ENCODE results near the gene CALB2.

CALB2 gene

DNA sequence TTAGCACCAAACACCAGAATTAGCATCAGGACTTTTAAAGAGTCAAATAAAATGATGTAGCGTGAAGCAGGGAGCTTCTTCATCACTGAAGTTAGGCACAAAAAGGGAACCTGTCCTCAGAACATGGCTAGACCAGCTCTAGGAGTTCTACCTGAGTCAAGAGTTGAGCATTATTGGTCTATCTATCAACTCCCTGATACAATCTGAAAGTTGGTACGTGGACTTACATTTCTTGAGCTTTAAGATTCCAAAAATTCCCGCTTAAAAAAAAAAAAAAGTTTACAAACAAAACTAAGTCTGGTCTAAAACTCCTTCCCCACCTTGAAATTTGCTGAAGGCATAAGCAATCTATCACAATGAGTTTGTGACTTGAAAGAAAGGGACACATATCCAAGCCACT lies 71.1 kb downstream of the CALB2 start:
- no peak for DNase-seq

DNA sequence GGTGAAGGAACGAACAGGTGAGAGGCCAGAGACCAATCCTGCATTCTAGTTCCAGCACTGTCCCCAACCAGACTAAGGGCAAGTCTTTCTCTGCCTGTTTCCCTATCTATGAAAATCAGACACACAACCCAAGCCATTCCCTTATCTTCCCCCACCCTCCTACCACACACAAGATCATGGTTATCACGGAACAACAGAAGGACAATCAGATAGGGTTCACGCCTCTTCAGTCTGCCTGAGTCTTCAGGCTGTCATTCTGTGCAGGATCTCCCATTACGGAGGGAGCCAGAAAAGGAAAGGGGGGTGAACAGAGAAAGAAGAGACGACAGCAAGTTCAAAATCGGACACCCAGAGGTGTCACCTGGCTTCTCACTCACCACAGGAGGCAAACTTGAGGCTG lies 72.2 kb downstream of the CALB2 start:
- no peak for DNase-seq

DNA sequence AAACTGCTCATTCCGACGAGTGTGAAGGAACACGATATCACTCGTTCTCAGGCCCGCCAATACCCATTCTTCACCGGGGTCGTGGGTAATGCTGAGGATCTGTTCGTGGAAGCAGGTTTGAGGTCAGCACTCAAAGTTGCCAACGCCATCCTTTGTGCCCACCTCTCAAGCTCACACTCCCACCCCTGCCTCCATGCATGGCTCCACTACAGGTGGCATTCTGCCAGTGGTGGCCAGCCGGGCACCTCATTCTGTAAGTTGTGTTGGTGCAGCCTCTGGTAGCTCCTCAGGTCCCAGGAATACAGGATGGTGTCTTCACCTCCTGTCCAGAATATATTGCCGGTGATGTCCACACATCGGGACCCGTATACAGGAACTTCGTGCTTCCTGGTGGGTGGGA lies 72.7 kb downstream of the CALB2 start:
- no peak for DNase-seq

DNA sequence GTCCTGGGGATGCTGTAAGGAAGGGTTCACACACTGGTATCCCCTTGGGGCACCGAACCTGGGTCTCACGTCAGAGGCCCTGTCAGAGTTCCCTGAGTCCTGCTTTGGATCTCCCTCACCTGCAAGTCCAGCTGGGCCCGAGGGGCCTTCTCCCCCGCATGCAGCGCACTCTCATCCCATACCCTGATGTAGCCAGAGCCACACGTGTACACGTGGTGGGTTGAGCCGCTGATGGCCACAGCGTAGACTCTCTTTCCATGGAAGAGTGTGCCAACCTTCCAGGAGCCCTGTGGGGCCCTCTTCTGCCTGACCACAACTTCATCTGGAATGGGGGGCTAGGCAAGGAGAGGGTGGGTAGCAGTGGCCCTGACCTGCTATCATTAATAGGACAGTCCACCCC lies 73.5 kb downstream of the CALB2 start:
- DNase-seq: no peak

DNA sequence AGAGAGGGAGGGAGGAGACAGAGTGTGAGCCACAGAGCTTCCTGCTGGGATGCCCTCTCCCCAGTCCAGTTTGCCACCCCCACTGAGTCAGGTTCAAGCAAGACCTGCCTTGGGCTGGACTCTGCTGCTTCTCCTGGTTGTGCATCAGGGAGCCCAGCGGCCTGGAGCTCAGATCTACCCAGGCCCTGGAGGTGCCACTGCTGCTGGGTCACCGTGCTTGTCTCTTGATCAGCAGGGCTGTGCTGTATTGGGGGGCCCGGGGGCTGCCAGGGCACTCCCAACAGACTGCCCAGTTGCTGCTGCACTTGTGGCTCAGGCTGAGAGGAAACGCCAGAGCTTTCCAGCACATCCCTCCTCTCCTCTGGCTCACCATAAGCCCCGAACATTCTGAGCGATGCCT lies 74.4 kb downstream of the CALB2 start:
- DNase-seq: no peak

DNA sequence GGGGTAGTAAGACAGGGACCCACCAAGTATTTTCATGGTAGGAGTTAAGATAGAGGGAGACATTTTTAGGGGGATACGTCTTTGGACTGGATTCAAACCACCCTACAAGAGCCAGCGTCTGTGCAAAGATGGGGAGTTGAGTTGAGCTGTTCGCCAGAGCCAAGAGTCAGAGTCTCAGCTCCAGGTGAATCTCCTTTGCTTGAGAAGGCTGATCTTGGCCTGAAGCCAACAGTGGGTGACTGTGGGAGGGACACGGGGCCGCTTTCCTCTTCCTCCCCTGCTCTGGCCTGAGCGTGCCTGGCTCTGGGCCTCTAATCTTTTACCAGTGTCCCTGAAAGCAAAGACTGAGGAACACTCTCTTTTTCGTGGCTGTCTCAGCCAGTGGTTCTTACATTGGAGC lies 78.0 kb downstream of the CALB2 start:
- DNase-seq: no peak

DNA sequence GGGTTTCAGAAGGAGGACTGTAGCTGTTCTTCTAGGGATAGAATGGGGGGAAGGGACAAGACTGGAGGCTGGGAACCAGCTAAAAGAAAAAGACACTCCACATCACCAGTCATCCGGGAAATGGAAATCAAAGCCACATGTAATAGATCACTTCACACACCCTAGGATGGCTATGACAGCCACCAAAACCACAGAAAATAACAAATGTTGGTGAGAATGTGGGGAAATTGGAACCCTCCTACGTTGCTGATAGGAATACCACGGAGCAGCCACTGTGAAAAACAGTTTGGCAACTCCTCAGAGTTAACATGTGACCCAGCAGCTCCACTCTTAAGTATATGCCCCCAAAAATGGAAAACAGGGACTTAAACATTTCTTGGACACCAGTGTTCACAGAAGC lies 81.0 kb downstream of the CALB2 start:
- DNase-seq: no peak
